Transverse colon (tissue), 4 donors: ENCODE results near the gene TNFSF15. TPM values are rescaled to one million over a fixed set of nuclear protein-coding genes. Genes with fewer than 3 reads are reported as not detected.
"Not testable (repeated sequence)": the region's sequence is repeated elsewhere in the genome, so short reads cannot be mapped to it uniquely, and the experiment has no call there.

Experiments used
- DNase-seq: peaks from one replicate; pipeline ENCODE4 v3.0.0-alpha.2; 2019
- H3K27ac ChIP-seq, 4 donors: fragments of 200-600 bp; sonication (generic); 2 replicates each; pipeline ENCODE4 v1.5.1; 2016 to 2018; ENCODE audit warnings: inconsistent platforms in 4 of 4
- H3K27me3 ChIP-seq: fragments of 200-600 bp; sonication (generic); 2 replicates; pipeline ENCODE4 v1.5.1; 2017; ENCODE audit warnings: inconsistent platforms
- H3K36me3 ChIP-seq, 4 donors: fragments of 200-600 bp; sonication (generic); 2 replicates each; pipeline ENCODE4 v1.5.1; 2017 to 2019; ENCODE audit warnings: inconsistent platforms in 4 of 4
- H3K4me1 ChIP-seq, 4 donors: fragments of 200-600 bp; sonication (generic); 2 replicates each; pipeline ENCODE4 v1.5.1; 2017 to 2020; ENCODE audit warnings: inconsistent platforms in 4 of 4
- H3K4me3 ChIP-seq, 4 donors: fragments of 200-600 bp; sonication (generic); 1 replicate in 1 of 4; 2 replicates in 3 of 4; pipeline versions ENCODE4 v1.5.1 to v1.6.1; 2017 to 2019; ENCODE audit warnings: inconsistent platforms in 4 of 4
- H3K9me3 ChIP-seq, 2 donors: fragments of 200-600 bp; sonication (generic); 2 replicates each; pipeline ENCODE4 v1.5.1; 2017 to 2019; ENCODE audit warnings: inconsistent platforms in 2 of 2
- CTCF ChIP-seq, 5 experiments: fragments of 200-600 bp in 3 of 5; fragments of 450-650 bp in 2 of 5; sonication (generic) in 3 of 5; IDR thresholded peaks; 1 replicate in 2 of 5; 2 replicates in 3 of 5; pipeline ENCODE4 v1.5.1; 2016 to 2017; ENCODE audit warnings: antibody characterized with exemption in 5 of 5, inconsistent platforms in 3 of 5, mild to moderate bottlenecking in 2 of 5, moderate library complexity in 1 of 5
- EP300 ChIP-seq: sonication (generic); formaldehyde crosslinking; IDR thresholded peaks from one replicate; pipeline ENCODE4 v1.6.1; 2017; ENCODE audit warnings: antibody characterized with exemption, low read depth
- POLR2A ChIP-seq: fragments of 450-650 bp; IDR thresholded peaks from one replicate; pipeline ENCODE4 v1.6.1; 2016; ENCODE audit warnings: antibody characterized with exemption, mild to moderate bottlenecking, moderate library complexity
- POLR2AphosphoS5 ChIP-seq, 3 donors: sonication (generic); formaldehyde crosslinking; IDR thresholded peaks; one replicate each; pipeline ENCODE4 v1.6.1; 2016; ENCODE audit warnings: antibody characterized with exemption in 3 of 3
- WGBS, 2 donors: methylation state at CpG; one replicate each; pipeline ENCODE4 v1.1.5; 2018; ENCODE audit warnings: low coverage in 1 of 2; 5-methylcytosine and 5-hydroxymethylcytosine counted together
- in situ Hi-C, 4 donors: fragments of 200-750 bp; cut with MboI; loops; one replicate each; pipeline versions ENCODE4 v1.15.0 to v1.15.1; 2017; ENCODE audit warnings: low sequenced_read_pairs in 3 of 4, low pct_ligation_motif_present in 1 of 4, low pct_unique_long_range_greater_than_20kb in 1 of 4
- intact Hi-C: fragments of 100-400 bp; cut with DNase I; formaldehyde crosslinking; loops from one replicate; pipeline ENCODE4 v1.15.1; 2023; ENCODE audit warnings: low total_unique reads
- total RNA-seq, 4 donors: library from RNA; depleted of rRNA; stranded (reverse); fragments of >200 nt; gene quantifications; one replicate each; pipeline ENCODE4 v1.1.0, GENCODE V29; 2016

TNFSF15 gene
- total RNA-seq, 4 donors from 2014 or later = 0.37 to 2.0 (median 1.9) TPM

- H3K9me3 ChIP-seq = no peaks in the 10 kb centered on the region
- no peaks in the 10 kb centered on the region for H3K27me3 ChIP-seq
- no peak for DNase-seq
- 53 to 55% methylated on average over 6 of the region's 6 CpGs for WGBS, 2 donors
- no peaks in the 10 kb centered on the region for H3K36me3 ChIP-seq
- no peak overlapping the region for H3K27ac ChIP-seq
- peaks cover 0 to 4% (median 0%) of the 10 kb centered on the region in 4 donors for H3K4me1 ChIP-seq
- in situ Hi-C loops = no loop called here
- intact Hi-C loops = no loop called here
- no peak overlapping the region for H3K4me3 ChIP-seq
- TF ChIP-seq CTCF (IDR thresholded peaks at IDR 0.05) (no peak), EP300 (no peak), POLR2A (no peak), POLR2AphosphoS5 (IDR thresholded peaks at IDR 0.05) (no peak)
These were observed 60.6 kb downstream of the TNFSF15 start for GRCh38 chr9:114745108-114745848.

GRCh38 chr9:114743446-114743845, 62.4 kb downstream of the TNFSF15 start:
- H3K36me3 ChIP-seq = no peaks in the 10 kb centered on the region
- no peak for TF ChIP-seq EP300
- TF ChIP-seq POLR2AphosphoS5 (IDR thresholded peaks at IDR 0.05) = no peak
- TF ChIP-seq POLR2A = no peak
- TF ChIP-seq CTCF (IDR thresholded peaks at IDR 0.05) = no peak
- peaks cover 0 to 4% (median 0%) of the 10 kb centered on the region in 4 donors for H3K4me1 ChIP-seq
- in situ Hi-C loops (loop anchor here in 1 of 4 donors (5.0 kb wide), 2 partner anchors 169 to 269 kb away; no protein-coding TSS in a partner anchor), intact Hi-C loops (no loop called here)
- H3K9me3 ChIP-seq = no peaks in the 10 kb centered on the region
- H3K27ac ChIP-seq = no peak overlapping the region
- DNase-seq = no peak
- 84 to 99% methylated on average over 3 of the region's 3 CpGs for WGBS, 2 donors
- H3K27me3 ChIP-seq = no peaks in the 10 kb centered on the region
- no peak overlapping the region for H3K4me3 ChIP-seq

GRCh38 chr9:114742947-114743346, 62.9 kb downstream of the TNFSF15 start:
- TF ChIP-seq CTCF (IDR thresholded peaks at IDR 0.05) (no peak), POLR2AphosphoS5 (IDR thresholded peaks at IDR 0.05) (no peak), EP300 (no peak), POLR2A (no peak)
- peaks cover 0 to 4% (median 0%) of the 10 kb centered on the region in 4 donors for H3K4me1 ChIP-seq
- no peak for DNase-seq
- intact Hi-C loops (no loop called here), in situ Hi-C loops (loop anchor here in 1 of 4 donors (5.0 kb wide), 2 partner anchors 169 to 269 kb away; no protein-coding TSS in a partner anchor)
- H3K36me3 ChIP-seq = no peaks in the 10 kb centered on the region
- no peaks in the 10 kb centered on the region for H3K27me3 ChIP-seq
- no peak overlapping the region for H3K4me3 ChIP-seq
- 95 to 100% methylated on average over 2 of the region's 2 CpGs for WGBS, 2 donors
- H3K27ac ChIP-seq = no peak overlapping the region
- H3K9me3 ChIP-seq = no peaks in the 10 kb centered on the region

- H3K9me3 ChIP-seq, H3K27ac ChIP-seq, intact Hi-C loops, H3K36me3 ChIP-seq, H3K4me1 ChIP-seq, H3K27me3 ChIP-seq, DNase-seq, H3K4me3 ChIP-seq: not testable (repeated sequence)
- WGBS, 2 donors = 92% methylated on average over 1 of the region's 1 CpG
- in situ Hi-C loops = loop anchor here in 1 of 4 donors (5.0 kb wide), 2 partner anchors 171 to 271 kb away; no protein-coding TSS in a partner anchor
These were observed 64.3 kb downstream of the TNFSF15 start for GRCh38 chr9:114741521-114741920.
